OCI-LY7 (cell line): Measurements from ENCODE around the gene PCCA. TPM values are rescaled to one million over a fixed set of nuclear protein-coding genes. Genes with fewer than 3 reads are reported as not detected.

Experiments
- BruUV-seq: library from RNA; stranded (reverse); fragments of 400-500 nt; replicated peaks from 2 replicates; lab custom pipeline; 2021; lab: Mats Ljungman, UMichigan
- CTCF ChIA-PET: fragments of 300-600 bp; sonication (Branson Sonifier 250); formaldehyde crosslinking; loops from one replicate; lab custom pipeline; 2022; ENCODE audit warnings: antibody characterized with exemption; ENCODE audit not compliant: unreplicated experiment; lab: Charles Lee
- POLR2A ChIA-PET: fragments of 300-600 bp; sonication (Branson Sonifier 250); formaldehyde crosslinking; loops from one replicate; lab custom pipeline; 2022; ENCODE audit warnings: antibody characterized with exemption; lab: Charles Lee
- DNase-seq: peaks from one replicate; pipeline ENCODE4 v3.0.0-alpha.2; 2015; ENCODE audit warnings: low spot score
- H2AFZ ChIP-seq: fragments of 200-600 bp; sonication (generic), shearing (Covaris generic); 2 replicates; pipeline ENCODE4 v1.6.1; 2014; ENCODE audit warnings: mild to moderate bottlenecking, antibody characterized with exemption, low read length, moderate library complexity
- H3K27ac ChIP-seq: fragments of 200-600 bp; sonication (generic); 2 replicates; pipeline ENCODE4 v1.5.1; 2014; ENCODE audit warnings: mixed run types, low read depth, mild to moderate bottlenecking, moderate library complexity, low read length, inconsistent platforms; ENCODE audit not compliant: poor library complexity, severe bottlenecking
- H3K36me3 ChIP-seq: fragments of 200-600 bp; sonication (generic); 2 replicates; pipeline ENCODE4 v1.6.1; 2014; ENCODE audit warnings: mild to moderate bottlenecking, antibody characterized with exemption, low read length, moderate library complexity, mixed read lengths; ENCODE audit not compliant: insufficient read depth
- H3K4me1 ChIP-seq: fragments of 200-600 bp; sonication (generic); 2 replicates; pipeline ENCODE4 v1.5.1; 2014; ENCODE audit warnings: mild to moderate bottlenecking, low read length; ENCODE audit not compliant: insufficient read depth, poor library complexity, severe bottlenecking
- H3K4me2 ChIP-seq: fragments of 200-600 bp; sonication (generic); 2 replicates; pipeline ENCODE4 v1.6.1; 2014; ENCODE audit warnings: mild to moderate bottlenecking, low read length
- H3K4me3 ChIP-seq: fragments of 200-600 bp; sonication (generic); 2 replicates; pipeline ENCODE4 v1.5.1; 2014; ENCODE audit warnings: mild to moderate bottlenecking, low read depth, low read length; ENCODE audit not compliant: poor library complexity, severe bottlenecking
- H3K79me2 ChIP-seq: fragments of 200-600 bp; sonication (generic); 2 replicates; pipeline ENCODE4 v1.6.1; 2016; ENCODE audit warnings: low read depth, mild to moderate bottlenecking, low read length, moderate library complexity, mixed read lengths; ENCODE audit not compliant: insufficient read depth
- H3K9me2 ChIP-seq: fragments of 200-600 bp; sonication (generic); 2 replicates; pipeline ENCODE4 v1.6.1; 2016; ENCODE audit warnings: mild to moderate bottlenecking, low read length, mixed read lengths; ENCODE audit not compliant: insufficient read depth
- H3K9me3 ChIP-seq: fragments of 200-600 bp; sonication (generic); 2 replicates; pipeline ENCODE4 v1.6.1; 2014; ENCODE audit warnings: mild to moderate bottlenecking, mixed run types, low read length, mixed read lengths
- H4K20me1 ChIP-seq: fragments of 200-600 bp; sonication (generic); 2 replicates; pipeline ENCODE4 v1.6.1; 2014; ENCODE audit warnings: mild to moderate bottlenecking, antibody characterized with exemption, low read length, moderate library complexity, mixed read lengths; ENCODE audit not compliant: insufficient read depth
- CTCF ChIP-seq: fragments of 200-600 bp; sonication (generic); conservative IDR thresholded peaks from 2 replicates; pipeline ENCODE4 v1.5.1; 2014; ENCODE audit warnings: mild to moderate bottlenecking, antibody characterized with exemption, low read length, moderate library complexity, mixed read lengths
- EZH2phosphoT487 ChIP-seq: fragments of 200-600 bp; sonication (generic); IDR thresholded peaks from 2 replicates; pipeline ENCODE4 v1.6.1; 2018; ENCODE audit warnings: low read depth, borderline replicate concordance, mild to moderate bottlenecking, mixed run types, antibody characterized with exemption, low read length, moderate library complexity, mixed read lengths
- intact Hi-C: fragments of 100-400 bp; cut with micrococcal nuclease; formaldehyde crosslinking; loops from one replicate; pipeline ENCODE4 v1.10.0; 2022; ENCODE audit not compliant: unreplicated experiment
- total RNA-seq, 2 experiments: library from RNA; depleted of rRNA in 1 of 2; stranded (reverse); fragments of >200 nt in 1 of 2; shearing (Covaris generic) in 1 of 2; gene quantifications; 2 replicates each; pipeline ENCODE4 v1.2.3, GENCODE V29; 2014 to 2022

The PCCA gene
- total RNA-seq, 2 experiments from 2014 or later: 2.7 to 7.2 TPM

DNA sequence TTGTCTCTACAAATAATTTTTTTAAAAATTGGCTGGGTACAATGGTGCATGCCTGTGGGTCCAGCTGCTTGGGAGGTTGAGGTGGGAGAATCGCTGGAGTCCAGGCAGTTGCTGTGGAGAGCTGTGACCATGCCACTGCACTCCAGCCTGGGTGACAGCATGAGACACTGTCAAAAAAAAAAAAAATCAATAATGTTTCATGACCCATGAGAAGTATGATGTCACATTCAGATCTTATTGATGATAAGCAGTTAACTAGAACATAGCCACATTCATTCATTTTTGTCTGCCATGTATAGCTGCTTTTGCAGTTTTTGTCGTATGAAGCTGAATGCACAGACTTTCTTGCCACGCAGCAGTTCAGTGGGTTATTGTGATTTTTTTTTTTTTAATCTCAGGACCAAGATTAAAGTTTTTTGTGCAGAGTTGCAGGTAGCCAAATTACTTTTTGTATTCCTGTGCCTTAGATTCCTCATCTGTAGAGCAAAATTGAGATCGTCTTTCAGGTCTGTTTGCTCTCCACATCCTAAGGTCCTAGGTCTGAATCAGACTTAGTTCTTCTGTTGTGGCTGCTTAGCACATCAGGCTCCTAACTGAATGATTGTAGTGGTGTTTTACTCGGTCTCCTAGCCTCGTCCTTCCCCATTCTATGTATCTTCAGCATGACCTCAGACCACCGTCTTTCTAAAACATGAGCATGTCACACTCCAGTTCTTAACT is 354.5 kb downstream of the PCCA start:
- Histone ChIP-seq H3K4me1 (no peaks in the 10 kb centered on the region), H3K79me2 (no peaks in the 10 kb centered on the region), H3K36me3 (no peaks in the 10 kb centered on the region), H3K9me2 (no peaks in the 10 kb centered on the region), H2AFZ (no peak overlapping the region), H3K9me3 (no peaks in the 10 kb centered on the region), H4K20me1 (no peaks in the 10 kb centered on the region), H3K4me2 (no peak overlapping the region), H3K27ac (no peak overlapping the region), H3K4me3 (no peak overlapping the region)
- ChIA-PET POLR2A (no interaction called here), CTCF (no interaction called here)
- BruUV-seq: no TSS peak
- TF ChIP-seq EZH2phosphoT487 (no peak), CTCF (no peak)
- intact Hi-C loops: no loop called here
- no peak for DNase-seq

- Histone ChIP-seq H3K4me2 (no peak overlapping the region), H3K4me3 (no peak overlapping the region), H3K9me2 (no peaks in the 10 kb centered on the region), H2AFZ (no peak overlapping the region), H4K20me1 (no peaks in the 10 kb centered on the region), H3K4me1 (no peaks in the 10 kb centered on the region), H3K27ac (no peak overlapping the region), H3K9me3 (no peaks in the 10 kb centered on the region), H3K36me3 (no peaks in the 10 kb centered on the region), H3K79me2 (no peaks in the 10 kb centered on the region)
- BruUV-seq: no TSS peak
- DNase-seq: no peak
- ChIA-PET CTCF (no interaction called here), POLR2A (interaction anchor here (0.7 kb wide), 1 partner anchor 10 kb away, joined by 4 read pairs; no protein-coding TSS in a partner anchor)
- TF ChIP-seq CTCF: no peak
- TF ChIP-seq EZH2phosphoT487: no peak
- intact Hi-C loops: no loop called here
Measured at GRCh38 chr13:100443998-100444328, 355.1 kb downstream of the PCCA start.

GRCh38 chr13:100447831-100448230 is 358.9 kb downstream of the PCCA start:
- Histone ChIP-seq H3K27ac (no peak overlapping the region), H3K9me3 (no peaks in the 10 kb centered on the region), H3K4me1 (no peaks in the 10 kb centered on the region), H2AFZ (no peak overlapping the region), H3K9me2 (no peaks in the 10 kb centered on the region), H3K4me3 (no peak overlapping the region), H4K20me1 (no peaks in the 10 kb centered on the region), H3K4me2 (no peak overlapping the region), H3K36me3 (no peaks in the 10 kb centered on the region), H3K79me2 (no peaks in the 10 kb centered on the region)
- ChIA-PET POLR2A (no interaction called here), CTCF (no interaction called here)
- TF ChIP-seq EZH2phosphoT487: no peak
- no peak for TF ChIP-seq CTCF
- no peak for DNase-seq
- BruUV-seq: no TSS peak
- intact Hi-C loops: no loop called here
